ENCODE data around the gene TSPEAR.

The TSPEAR gene

DNA sequence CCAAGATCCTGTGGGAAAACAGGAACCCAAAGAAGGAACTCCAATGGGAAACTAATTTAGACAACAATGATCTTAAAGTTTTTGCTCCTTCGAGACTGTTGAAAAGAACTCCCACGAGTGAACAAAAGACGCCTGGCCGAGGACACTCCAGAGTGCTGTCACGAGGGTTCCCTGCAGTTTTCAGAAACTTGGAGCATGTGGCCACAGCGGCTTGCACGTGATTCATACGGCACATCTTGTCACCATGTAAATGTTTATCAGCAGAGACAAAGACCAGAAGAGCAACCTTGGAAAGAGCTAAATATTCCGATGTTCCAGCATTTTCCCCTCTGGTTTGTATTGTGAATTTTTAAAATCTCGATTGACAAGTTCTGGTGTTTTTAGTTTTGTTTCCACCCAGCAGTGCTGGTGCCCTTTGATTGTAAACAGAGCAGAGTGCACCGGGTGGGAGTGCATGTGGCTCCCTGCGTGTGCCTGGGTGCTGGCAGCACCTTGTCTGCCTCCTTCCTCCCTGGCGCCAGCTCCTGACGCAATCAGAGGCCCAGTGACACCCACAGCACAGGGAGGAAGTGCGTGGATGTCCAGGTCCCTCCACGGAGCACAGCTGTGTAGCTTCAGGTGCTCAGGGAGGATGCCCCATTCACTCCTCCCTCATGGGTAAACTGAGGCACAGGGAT lies 233.1 kb downstream of the TSPEAR start:
- no peak for DNase-seq (ENCODE audit: low read depth in 2 of 3, low spot score in 2 of 3)

GRCh38 chr21:44477712-44478111 lies 233.7 kb downstream of the TSPEAR start:
- no peak for DNase-seq (ENCODE audit: low read depth in 2 of 3, low spot score in 2 of 3)

DNA sequence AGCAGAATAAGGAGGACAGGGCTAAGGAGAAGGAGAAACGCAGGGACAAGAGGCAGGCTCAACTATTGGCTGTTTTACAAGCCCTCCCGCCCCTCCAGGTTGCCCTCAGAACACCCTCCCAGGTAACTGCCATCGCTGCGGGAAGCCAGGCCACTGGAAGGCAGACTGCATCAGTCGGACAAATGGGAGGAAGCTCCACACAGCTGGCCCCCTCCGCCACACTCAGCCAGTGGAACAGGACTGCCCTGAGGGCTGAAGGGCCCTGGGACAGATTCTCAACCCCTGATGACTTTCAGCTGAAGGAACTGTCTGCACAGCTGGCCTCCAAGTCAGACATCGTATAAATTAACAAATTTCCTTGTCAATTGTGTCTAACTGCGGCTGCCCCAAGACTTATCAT lies 234.2 kb downstream of the TSPEAR start:
- DNase-seq (ENCODE audit: low read depth in 2 of 3, low spot score in 2 of 3): no peak

DNA sequence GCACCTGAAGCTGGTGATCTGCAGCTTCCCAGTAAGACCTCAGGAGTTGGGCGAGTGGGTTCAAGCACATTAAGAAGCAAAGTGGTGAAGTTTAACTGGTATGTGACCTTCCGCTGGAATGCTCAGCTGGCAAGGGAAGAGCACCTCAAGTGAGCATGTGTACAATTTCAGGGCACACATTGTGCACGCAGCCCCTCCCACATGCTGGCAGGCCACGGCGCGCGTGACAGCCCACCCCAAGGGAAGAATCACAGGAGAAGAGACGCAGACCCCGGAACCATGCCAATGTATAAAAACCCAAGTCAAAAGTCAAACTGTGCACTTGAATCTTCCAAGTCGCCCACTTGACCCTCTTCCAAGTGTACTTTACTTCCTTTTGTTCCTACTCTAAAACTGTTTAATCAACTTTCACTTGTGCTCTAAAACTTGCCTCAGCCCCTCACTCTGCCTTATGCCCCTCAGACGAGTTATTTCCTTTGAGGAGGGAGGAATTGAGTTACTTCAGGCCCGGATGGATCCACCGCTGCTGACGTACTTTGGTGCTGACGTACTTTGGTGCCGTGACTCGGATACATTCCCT lies 236.0 kb downstream of the TSPEAR start:
- no peak for DNase-seq (ENCODE audit: low read depth in 2 of 3, low spot score in 2 of 3)

DNA sequence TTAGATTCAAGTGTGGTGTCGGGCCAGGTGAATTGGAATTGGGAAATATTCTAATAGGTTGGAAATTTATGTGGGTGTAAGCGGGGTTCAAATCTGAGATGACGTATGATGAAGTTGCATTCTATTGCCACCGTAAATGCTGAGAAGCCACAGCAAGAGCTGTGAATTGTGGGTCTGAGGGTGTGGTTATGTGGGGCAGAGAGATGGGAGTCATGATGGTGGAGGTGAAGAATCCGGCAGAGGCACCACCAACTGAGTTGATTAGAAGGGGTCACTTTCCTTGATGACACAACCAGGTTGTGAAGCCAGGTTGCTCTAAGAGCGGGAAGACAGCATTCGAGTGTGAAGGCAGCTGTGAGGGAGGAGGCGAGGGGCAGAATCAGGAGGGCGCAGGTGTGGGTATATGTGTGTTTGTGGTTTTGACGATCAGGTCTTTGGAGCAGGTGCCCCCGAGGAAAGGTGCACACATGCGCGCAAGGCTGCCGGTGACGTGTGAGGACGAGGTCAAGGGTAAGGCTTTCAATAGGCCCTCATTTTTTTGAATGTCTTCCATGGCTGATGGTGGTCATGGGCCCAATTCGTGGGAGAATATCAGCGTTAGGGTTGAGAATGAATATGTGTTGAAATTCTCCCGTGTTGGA lies 237.3 kb downstream of the TSPEAR start:
- no peak for DNase-seq (ENCODE audit: low read depth in 2 of 3, low spot score in 2 of 3)

DNA sequence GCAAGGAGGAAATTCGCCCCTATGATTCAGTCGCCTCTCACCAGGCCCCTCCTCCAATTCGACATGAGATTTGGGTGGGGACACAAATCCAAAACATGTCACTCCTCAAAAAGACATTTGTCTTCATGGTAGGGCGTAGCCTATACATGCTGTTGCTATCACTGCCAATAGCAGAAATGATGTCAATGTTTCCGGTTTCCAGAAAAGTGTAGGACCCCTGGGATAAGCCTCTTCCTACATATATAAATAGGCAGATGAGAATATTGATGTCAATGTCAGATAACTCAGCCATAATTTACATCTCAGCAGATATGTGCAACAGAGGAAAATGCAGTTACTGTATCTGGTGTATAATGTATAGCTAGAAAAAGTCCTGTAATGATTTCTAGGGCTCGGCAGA lies 239.4 kb downstream of the TSPEAR start:
- DNase-seq (ENCODE audit: low read depth in 2 of 3, low spot score in 2 of 3): no peak

- DNase-seq (ENCODE audit: low read depth in 2 of 3, low spot score in 2 of 3): no peak
Observed at GRCh38 chr21:44471341-44471740, 240.0 kb downstream of the TSPEAR start.

- DNase-seq (ENCODE audit: low read depth in 2 of 3, low spot score in 2 of 3): no peak
Observed at GRCh38 chr21:44467859-44468195, 243.5 kb downstream of the TSPEAR start.

DNA sequence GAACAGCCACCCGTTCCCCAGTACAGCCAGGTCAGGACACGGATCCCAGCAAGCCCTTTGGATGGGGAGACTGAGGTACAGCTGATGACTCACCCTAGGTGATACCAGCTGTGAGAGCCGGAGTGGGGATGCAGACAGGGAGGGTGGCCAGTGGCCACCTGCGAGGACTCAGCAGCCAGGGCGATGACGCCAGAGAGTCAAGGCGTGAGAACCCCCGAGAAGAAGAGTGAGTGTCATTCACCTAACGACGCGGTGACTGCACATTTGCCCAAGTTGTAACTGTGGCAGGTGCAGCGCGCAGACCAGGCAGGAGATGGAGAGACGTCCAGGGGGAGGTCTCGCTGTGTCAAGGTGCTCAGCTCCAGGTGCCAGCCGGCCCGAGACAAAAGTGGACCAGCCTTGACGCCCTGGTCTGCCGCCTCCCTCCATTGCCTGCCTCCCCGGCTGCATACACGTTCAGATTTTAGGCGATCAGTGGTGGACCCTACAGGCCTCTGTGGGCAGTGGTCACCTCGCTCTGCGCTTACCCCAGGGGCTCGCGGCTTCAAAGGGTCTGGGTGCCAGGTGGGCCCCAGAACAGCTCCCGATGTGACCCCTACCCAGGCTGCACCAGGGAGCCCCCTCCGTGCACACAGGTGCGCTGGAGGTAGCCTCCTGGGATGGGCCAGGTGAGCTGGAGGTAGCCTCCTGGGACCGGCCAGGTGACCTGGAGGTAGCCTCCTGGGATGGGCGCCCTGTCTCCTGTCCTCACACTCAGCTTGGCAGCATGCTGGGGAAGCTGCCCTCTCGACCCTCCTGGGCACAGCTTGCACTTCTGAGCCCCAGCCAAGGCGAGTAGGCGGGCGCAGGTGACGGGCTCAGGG lies 244.1 kb downstream of the TSPEAR start:
- no peak for DNase-seq (ENCODE audit: low read depth in 2 of 3, low spot score in 2 of 3)

GRCh38 chr21:44466351-44466954 lies 244.9 kb downstream of the TSPEAR start:
- no peak for DNase-seq (ENCODE audit: low read depth in 2 of 3, low spot score in 2 of 3)

GRCh38 chr21:44464351-44464750 lies 247.0 kb downstream of the TSPEAR start:
- DNase-seq (ENCODE audit: low read depth in 2 of 3, low spot score in 2 of 3): no peak

- no peak for DNase-seq (ENCODE audit: low read depth in 2 of 3, low spot score in 2 of 3)
Observed at GRCh38 chr21:44463724-44464123, 247.6 kb downstream of the TSPEAR start.

DNA sequence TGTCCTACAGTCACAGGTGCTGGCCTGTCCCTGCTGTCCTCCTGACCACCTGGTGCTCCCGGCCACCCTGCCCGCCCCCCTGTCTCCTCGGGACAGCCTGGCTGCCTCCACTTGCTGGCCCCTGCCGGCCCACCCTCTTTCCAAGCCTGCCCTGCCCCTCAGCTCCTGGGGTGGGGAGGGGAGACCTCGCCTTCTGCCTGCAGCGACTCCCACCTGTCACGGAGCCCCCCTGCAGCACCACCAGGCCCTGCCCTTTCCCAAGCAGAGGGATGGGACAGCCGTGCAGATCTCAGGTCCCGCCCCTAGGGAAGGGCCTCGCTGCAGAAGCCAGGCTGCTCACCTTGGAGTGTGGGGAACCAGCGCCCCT lies 248.6 kb downstream of the TSPEAR start:
- no peak for DNase-seq (ENCODE audit: low read depth in 2 of 3, low spot score in 2 of 3)

DNA sequence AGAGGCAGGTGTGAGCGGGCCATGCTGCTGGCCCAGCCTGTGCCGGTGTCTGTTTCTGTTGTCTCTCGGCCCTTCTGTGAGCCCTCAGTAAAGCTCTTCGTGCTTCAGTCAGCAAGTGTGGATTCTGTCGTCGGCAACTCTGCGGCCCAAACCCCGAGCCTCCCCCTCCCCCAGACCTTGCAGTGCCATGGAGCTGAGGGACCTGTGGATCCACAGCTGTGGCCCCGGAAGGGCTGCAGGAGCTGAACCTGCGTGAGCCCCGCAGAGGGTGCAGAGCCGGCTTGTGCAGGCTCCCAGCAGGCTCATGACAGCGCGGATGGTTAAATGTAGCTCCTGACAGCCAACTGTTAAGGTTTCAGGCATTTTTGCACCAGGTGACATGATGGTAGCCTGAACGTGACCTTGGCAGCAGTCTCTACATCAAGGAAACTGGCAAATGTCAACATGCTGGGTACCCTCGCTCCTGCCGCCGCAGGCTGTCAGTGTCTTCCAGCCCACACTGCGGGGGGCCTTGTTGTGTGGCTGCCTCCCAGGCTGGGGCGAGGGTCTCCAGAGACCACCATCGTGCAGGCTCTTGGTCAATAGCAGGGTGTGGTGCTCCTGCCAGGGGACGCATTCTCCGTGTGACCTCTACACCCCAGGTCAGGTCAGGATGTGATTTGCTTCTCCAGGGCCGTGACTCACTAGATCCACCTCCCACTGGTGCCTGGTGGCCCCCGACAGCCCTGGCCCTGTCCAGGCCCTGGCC lies 249.1 kb downstream of the TSPEAR start:
- DNase-seq (ENCODE audit: low read depth in 2 of 3, low spot score in 2 of 3): no peak

DNA sequence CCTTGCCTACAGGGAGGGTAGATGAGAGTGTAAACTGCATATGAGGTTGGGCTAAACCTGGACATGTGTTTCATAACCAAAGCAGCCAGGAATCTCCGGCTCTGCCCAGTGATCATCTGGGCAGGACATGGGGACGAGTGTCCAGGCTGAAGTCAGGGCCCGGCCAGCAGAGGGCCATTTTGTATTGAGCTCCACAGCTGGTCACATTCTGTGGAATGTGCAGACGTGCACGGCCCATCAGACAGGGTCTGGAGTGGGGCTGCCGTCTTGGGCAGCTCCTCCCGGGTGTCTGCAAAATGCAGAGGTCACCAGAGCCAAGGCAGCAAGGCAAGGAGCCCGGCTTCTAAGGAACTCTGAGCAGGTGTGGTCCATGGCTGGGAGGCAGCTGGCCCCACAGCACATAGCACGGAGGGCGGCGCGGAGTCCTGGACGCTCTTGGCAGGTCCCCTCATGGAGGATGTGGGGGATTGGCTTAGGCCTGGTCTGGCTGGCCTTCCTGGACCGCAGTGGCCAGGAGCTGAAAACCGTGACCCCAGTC lies 249.8 kb downstream of the TSPEAR start:
- DNase-seq (ENCODE audit: low read depth in 2 of 3, low spot score in 2 of 3): no peak

- DNase-seq (ENCODE audit: low read depth in 2 of 3, low spot score in 2 of 3): no peak
Observed at GRCh38 chr21:44461005-44461404, 250.4 kb downstream of the TSPEAR start.

GRCh38 chr21:44460441-44460755 lies 251.0 kb downstream of the TSPEAR start:
- no peak for DNase-seq (ENCODE audit: low read depth in 2 of 3, low spot score in 2 of 3)

DNA sequence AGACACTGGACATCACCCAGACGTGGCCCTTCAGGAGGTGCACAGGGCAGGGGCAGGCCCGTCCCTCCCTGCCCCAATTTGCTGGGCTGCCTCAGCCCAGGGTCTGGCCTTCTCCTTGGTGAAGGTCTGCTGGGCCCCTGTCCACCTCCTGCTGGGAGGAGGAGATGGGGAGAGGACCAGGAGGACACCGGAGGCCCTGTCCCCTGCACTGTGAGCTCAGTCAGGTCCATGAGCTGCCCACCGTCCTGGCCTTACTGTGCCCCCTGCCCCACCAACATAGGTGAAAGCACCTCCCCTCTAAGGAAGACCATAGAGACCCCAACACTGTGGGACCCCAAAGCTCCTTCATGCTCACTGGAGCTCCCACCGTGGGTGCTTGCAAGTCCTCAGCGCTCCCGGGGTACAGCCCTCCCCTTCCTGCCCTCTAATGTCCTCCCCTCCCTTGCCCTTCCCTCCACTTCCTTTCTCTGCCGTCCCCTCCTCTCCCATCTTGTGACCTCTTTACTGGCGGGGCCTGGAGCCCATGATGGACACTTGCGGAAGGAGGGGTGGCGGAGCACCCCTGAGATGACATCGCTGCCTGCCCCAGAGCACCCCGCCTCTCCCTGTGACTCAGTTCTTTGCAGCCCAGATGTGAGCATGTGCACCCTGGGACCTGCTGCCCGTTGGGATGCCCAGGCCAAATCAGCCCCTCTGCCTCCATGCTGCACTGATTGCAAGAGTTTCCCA lies 251.5 kb downstream of the TSPEAR start:
- no peak for DNase-seq (ENCODE audit: low read depth in 2 of 3, low spot score in 2 of 3)

DNA sequence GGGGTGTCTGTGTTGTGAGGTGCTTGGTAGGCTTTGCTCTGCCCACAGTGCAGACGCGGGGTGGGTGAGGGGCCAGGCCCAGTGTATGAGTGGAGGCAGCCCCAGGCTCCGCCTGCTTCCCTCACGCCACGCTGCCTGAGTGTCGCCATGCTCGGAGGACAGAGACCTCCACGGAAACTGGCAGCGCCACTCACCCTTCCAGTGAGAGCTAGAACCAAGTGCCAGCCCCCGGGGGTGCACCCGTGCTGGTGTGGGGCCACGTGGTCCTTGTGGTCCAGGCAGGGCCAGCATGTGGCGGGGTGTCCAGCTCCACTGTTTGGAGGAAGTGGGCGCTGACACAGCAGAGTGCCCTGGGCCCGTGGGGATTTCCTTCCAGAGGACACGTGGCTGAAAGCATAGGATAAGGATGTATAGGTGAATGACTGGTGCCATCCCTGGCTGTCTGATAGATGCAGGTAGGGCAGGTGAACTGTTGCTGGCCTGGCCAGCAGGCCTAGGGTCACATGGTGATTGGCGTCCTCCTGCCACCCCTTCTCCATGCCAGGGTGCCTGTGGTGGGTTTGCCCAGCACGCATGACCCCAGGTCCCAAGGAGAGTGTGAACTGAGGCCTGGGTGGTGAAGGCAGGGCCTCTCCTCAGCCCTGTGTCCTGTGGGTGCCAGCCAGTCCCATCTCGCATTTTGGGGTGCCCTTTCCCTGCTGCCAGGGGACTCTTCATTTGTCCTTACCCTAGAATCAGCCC lies 252.2 kb downstream of the TSPEAR start:
- DNase-seq (ENCODE audit: low read depth in 2 of 3, low spot score in 2 of 3): no peak

Measured in activated CD8-positive, alpha-beta memory T cell treated with anti-CD3 and anti-CD28 coated beads for 48 hours (primary cell).